ENCODE data around the gene TMOD3. TPM values are rescaled to one million over a fixed set of nuclear protein-coding genes. Genes with fewer than 3 reads are reported as not detected.

The TMOD3 gene
- total and polyA plus RNA-seq, 8 donors = 4.4 to 28.5 (median 14.3) TPM

DNA sequence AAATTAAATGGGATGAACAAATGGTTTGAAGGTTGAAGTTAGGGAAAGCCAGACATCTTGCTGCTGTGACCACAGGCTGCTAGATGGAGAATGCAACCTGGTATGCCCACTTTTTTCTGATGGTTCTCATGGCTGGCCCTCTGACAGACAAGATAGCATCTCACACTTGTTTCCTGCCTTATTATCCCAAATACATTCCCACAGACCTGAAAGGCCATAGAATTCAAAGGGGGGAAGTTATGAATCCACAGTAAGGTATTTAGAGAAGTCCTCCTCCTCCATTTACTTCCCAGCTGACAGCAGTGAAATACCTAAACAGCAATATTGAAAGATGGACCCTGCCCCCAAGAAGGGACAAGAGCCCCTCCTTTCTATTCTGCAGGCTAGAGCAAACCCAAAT, 109.8 kb downstream of the TMOD3 start:
- H3K36me3 ChIP-seq = no peaks in the 10 kb centered on the region
- FAIRE-seq = no peak
- no peak overlapping the region for H3K4me3 ChIP-seq
- H3K27ac ChIP-seq = no peak overlapping the region
- H3K9me3 ChIP-seq = no peaks in the 10 kb centered on the region
- ATAC-seq = no peak
- intact Hi-C loops (cut with DNase I) = loop anchor here in 1 of 3 donors (10.0 kb wide), 1 partner anchor 64 kb away; no protein-coding TSS in a partner anchor
- DNase-seq = no peak
- TF ChIP-seq, protein P1, sequence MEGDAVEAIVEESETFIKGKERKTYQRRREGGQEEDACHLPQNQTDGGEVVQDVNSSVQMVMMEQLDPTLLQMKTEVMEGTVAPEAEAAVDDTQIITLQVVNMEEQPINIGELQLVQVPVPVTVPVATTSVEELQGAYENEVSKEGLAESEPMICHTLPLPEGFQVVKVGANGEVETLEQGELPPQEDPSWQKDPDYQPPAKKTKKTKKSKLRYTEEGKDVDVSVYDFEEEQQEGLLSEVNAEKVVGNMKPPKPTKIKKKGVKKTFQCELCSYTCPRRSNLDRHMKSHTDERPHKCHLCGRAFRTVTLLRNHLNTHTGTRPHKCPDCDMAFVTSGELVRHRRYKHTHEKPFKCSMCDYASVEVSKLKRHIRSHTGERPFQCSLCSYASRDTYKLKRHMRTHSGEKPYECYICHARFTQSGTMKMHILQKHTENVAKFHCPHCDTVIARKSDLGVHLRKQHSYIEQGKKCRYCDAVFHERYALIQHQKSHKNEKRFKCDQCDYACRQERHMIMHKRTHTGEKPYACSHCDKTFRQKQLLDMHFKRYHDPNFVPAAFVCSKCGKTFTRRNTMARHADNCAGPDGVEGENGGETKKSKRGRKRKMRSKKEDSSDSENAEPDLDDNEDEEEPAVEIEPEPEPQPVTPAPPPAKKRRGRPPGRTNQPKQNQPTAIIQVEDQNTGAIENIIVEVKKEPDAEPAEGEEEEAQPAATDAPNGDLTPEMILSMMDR (IDR thresholded peaks at IDR 0.05) = no peak
- no peaks in the 10 kb centered on the region for H3K27me3 ChIP-seq
- no peaks in the 10 kb centered on the region for H3K4me1 ChIP-seq

DNA sequence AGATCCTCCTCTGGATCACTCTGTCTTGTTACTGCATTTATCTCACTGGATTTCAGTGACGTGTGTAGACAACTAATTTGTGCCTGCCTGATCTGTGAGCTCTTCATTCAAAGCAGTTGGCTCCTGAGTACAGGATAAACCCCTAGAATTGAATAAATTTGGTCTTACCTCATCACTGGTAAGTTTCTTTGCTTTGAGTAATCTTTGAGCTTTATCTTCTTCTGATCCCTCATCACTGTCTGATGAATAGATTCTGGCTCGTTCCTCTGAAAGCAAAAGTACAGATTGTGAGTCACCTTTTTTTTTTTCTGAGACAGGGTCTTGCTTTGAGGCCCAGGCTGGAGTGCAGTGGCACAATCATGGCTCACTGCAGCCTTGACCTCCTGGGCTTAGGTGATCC, 117.7 kb downstream of the TMOD3 start:
- intact Hi-C loops (cut with DNase I) = no loop called here
- H3K27me3 ChIP-seq = no peaks in the 10 kb centered on the region
- TF ChIP-seq, protein P1 (IDR thresholded peaks at IDR 0.05) = no peak
- DNase-seq (no peak), ATAC-seq (no peak), FAIRE-seq (no peak)
- no peaks in the 10 kb centered on the region for H3K4me1 ChIP-seq
- peaks cover 7 to 35% (median 8%) of the 10 kb centered on the region in 3 donors for H3K36me3 ChIP-seq
- H3K27ac ChIP-seq = no peak overlapping the region
- no peak overlapping the region for H3K4me3 ChIP-seq
- H3K9me3 ChIP-seq = no peaks in the 10 kb centered on the region
- 41 to 91% methylated on average over 2 of the region's 2 CpGs for WGBS, 2 donors

DNA sequence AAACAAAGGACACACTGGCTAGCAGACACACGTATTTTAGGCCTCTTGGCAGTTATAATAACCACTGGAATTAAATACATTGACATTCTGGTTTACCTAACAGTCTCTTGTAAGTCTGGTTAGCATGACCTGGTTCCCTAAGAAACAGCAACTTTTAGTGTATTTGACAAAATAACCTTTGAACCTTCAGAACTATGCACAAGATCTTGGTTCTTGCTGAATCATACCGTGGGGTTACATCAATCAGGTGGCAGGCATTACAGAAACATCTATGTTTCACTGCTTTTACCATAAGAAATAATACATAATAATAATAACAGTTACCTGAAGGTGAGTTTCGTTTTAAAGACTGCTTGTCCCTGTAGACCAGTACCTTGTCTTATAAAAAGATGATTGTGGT, 123.4 kb downstream of the TMOD3 start:
- no peak overlapping the region for H3K27ac ChIP-seq
- 81 to 88% methylated on average over 3 of the region's 3 CpGs for WGBS, 2 donors
- no peak for ATAC-seq
- H3K27me3 ChIP-seq = no peaks in the 10 kb centered on the region
- FAIRE-seq = no peak
- intact Hi-C loops (cut with DNase I) = no loop called here
- no peak overlapping the region for H3K4me3 ChIP-seq
- H3K36me3 ChIP-seq = peaks cover 0 to 24% (median 8%) of the 10 kb centered on the region in 3 donors
- H3K4me1 ChIP-seq = no peaks in the 10 kb centered on the region
- no peak for DNase-seq
- TF ChIP-seq, protein P1 (IDR thresholded peaks at IDR 0.05) = no peak
- no peaks in the 10 kb centered on the region for H3K9me3 ChIP-seq

DNA sequence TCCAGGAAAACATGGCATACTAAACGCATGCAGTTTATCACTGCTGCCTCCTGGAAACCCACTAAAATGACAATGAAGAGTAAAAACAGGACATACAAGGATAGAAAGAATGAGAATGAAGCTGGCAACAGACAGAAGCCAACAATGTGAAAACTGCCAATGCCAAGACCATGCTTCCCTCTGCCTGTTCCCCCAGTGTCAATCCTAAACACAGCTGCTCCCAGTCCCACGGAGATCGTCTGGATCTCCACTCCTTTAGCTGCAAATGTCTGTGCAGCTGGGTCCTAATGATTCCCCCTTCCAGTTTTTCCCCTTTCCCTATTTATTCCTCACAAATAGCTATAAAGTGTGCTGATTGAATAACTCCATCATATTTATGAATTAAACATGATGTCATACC, 126.1 kb downstream of the TMOD3 start:
- no peak overlapping the region for H3K27ac ChIP-seq
- H3K4me1 ChIP-seq = no peaks in the 10 kb centered on the region

More for the DNA sequence above, 126.1 kb downstream of the TMOD3 start:
- Histone ChIP-seq H3K9me3 (no peaks in the 10 kb centered on the region), H3K4me3 (no peak overlapping the region), H3K36me3 (peaks cover 0 to 14% (median 2%) of the 10 kb centered on the region in 3 donors), H3K27me3 (no peaks in the 10 kb centered on the region)
- TF ChIP-seq, protein P1 (IDR thresholded peaks at IDR 0.05) = no peak
- peak in 2 of 4 donors; percentile 30 to 53 for ATAC-seq
- DNase-seq = peak in 1 of 6 donors; percentile 13
- intact Hi-C loops (cut with DNase I) = no loop called here
- 41 to 67% methylated on average over 3 of the region's 3 CpGs for whole genome bisulfite sequencing, 2 donors
- no peak for FAIRE-seq

Other genes with a start within 250 kb of the TMOD3 start
- gene DMXL2, start 206.9 kb upstream of the TMOD3 start, total RNA-seq = 10 to 100 TPM in 3 of 6 donors, 1 to 10 TPM in 3; 6.6 to 15.8 (median 9.9) TPM
- 10 to 100 TPM; 20.1 to 31.8 TPM for gene DMXL2, start 206.9 kb upstream of the TMOD3 start, polyA plus RNA-seq
- 10 to 100 TPM in 2 of 6 donors, 1 to 10 TPM in 4; 2.4 to 18.4 (median 6.7) TPM for gene SCG3, start 148.2 kb upstream of the TMOD3 start, total RNA-seq
- gene SCG3, start 148.2 kb upstream of the TMOD3 start, polyA plus RNA-seq = 10 to 100 TPM; 16.2 to 67.5 TPM
- gene LYSMD2, start 92.0 kb upstream of the TMOD3 start, total RNA-seq = 1 to 10 TPM; 5.0 to 9.5 (median 6.3) TPM
- 10 to 100 TPM; 10.0 to 29.7 TPM for gene LYSMD2, start 92.0 kb upstream of the TMOD3 start, polyA plus RNA-seq
- 1 to 10 TPM; 1.9 to 6.8 (median 3.6) TPM for gene TMOD2, start 78.1 kb upstream of the TMOD3 start, total RNA-seq
- gene TMOD2, start 78.1 kb upstream of the TMOD3 start, polyA plus RNA-seq = 1 to 10 TPM; 1.1 to 3.7 TPM
- 1 to 10 TPM; 3.0 to 7.4 (median 5.3) TPM for gene LEO1, start 142.1 kb downstream of the TMOD3 start, total RNA-seq
- 1 to 10 TPM; 4.0 to 8.1 TPM for gene LEO1, start 142.1 kb downstream of the TMOD3 start, polyA plus RNA-seq
- 10 to 100 TPM in 4 of 6 donors, 1 to 10 TPM in 2; 7.4 to 13.9 (median 10.6) TPM for gene MAPK6, start 189.6 kb downstream of the TMOD3 start, total RNA-seq
- gene MAPK6, start 189.6 kb downstream of the TMOD3 start, polyA plus RNA-seq = 1 to 10 TPM; 3.0 to 5.6 TPM

Data from pancreas (tissue), 10 donors.